Measurements from ENCODE around the gene XIRP1. TPM values are rescaled to one million over a fixed set of nuclear protein-coding genes. Genes with fewer than 3 reads are reported as not detected.

XIRP1 gene
- total RNA-seq, 1 donor from 2014 or later = not detected

DNA sequence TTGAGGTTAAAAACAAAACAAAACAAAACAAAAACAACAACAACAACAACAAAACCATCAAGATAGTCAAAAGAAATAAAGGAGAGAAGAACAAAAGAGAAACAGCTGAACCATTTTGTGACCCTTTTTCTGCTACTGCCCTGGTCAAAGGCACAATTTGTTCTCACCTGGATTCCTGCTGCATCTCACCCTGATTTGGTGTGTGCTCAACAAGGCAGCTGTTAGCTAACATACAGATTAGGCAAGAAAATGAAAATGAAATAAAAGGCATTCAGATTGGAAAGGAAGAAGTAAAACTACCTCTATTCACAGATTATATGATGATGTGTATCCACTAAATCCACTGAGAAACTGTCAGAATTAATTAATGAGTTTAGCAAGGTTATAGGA lies 28.7 kb upstream of the XIRP1 start:
- no peaks in the 10 kb centered on the region for H3K4me1 ChIP-seq
- DNase-seq (ENCODE audit: low spot score in 2 of 2) = no peak
- intact Hi-C loops (cut with DNase I) = no loop called here
- no peak overlapping the region for H3K27ac ChIP-seq
- H3K9me3 ChIP-seq = no peaks in the 10 kb centered on the region
- no peak overlapping the region for H3K4me3 ChIP-seq
- H3K36me3 ChIP-seq = no peaks in the 10 kb centered on the region
- H3K27me3 ChIP-seq = no peaks in the 10 kb centered on the region
- TF ChIP-seq, protein P1, sequence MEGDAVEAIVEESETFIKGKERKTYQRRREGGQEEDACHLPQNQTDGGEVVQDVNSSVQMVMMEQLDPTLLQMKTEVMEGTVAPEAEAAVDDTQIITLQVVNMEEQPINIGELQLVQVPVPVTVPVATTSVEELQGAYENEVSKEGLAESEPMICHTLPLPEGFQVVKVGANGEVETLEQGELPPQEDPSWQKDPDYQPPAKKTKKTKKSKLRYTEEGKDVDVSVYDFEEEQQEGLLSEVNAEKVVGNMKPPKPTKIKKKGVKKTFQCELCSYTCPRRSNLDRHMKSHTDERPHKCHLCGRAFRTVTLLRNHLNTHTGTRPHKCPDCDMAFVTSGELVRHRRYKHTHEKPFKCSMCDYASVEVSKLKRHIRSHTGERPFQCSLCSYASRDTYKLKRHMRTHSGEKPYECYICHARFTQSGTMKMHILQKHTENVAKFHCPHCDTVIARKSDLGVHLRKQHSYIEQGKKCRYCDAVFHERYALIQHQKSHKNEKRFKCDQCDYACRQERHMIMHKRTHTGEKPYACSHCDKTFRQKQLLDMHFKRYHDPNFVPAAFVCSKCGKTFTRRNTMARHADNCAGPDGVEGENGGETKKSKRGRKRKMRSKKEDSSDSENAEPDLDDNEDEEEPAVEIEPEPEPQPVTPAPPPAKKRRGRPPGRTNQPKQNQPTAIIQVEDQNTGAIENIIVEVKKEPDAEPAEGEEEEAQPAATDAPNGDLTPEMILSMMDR (IDR thresholded peaks at IDR 0.05) = no peak

DNA sequence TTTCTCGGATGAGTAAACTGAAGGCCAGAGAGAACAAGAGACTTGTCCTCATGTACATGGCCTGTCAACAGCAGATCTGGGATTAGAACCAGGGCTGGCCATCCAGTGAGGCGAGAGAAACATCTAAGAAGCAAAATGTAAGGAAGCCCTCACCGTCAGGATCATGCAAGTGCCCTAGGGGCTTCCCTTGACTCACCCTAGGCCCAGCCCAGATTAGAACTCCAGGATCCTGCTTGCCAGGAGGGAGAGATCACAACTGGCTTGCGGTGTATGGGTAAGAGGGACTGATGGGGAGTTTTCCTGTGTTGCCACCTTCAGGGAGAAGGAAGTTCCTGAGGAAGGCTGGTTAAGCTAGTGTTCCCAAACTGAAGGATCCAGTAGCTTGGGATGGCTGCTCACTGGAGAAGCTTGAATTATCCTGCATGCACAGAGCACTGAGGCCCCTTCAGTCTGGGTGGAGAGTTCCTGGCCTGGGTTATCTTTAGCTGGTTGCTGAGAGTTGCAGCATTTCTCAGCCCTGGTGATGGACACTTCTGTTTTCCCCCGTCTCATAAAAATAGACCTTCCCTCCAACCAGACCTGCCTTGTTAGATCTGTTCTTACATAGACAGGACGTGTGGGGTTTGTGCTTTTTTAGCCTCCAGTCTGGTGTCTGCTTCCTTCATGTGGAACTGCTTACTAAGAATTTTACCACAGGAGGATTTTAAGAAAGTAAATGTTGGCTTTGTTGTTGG lies 28.2 kb upstream of the XIRP1 start:
- H3K4me1 ChIP-seq = no peaks in the 10 kb centered on the region
- TF ChIP-seq, protein P1 (IDR thresholded peaks at IDR 0.05) = no peak
- no peaks in the 10 kb centered on the region for H3K27me3 ChIP-seq
- no peak overlapping the region for H3K4me3 ChIP-seq
- H3K27ac ChIP-seq = no peak overlapping the region
- no peaks in the 10 kb centered on the region for H3K36me3 ChIP-seq
- DNase-seq (ENCODE audit: low spot score in 2 of 2) = no peak
- no peaks in the 10 kb centered on the region for H3K9me3 ChIP-seq
- intact Hi-C loops (cut with DNase I) = no loop called here

- DNase-seq (ENCODE audit: low spot score in 2 of 2) = no peak
- Histone ChIP-seq H3K4me1 (no peaks in the 10 kb centered on the region), H3K36me3 (no peaks in the 10 kb centered on the region), H3K27ac (no peak overlapping the region), H3K4me3 (no peak overlapping the region), H3K9me3 (no peaks in the 10 kb centered on the region), H3K27me3 (no peaks in the 10 kb centered on the region)
- TF ChIP-seq, protein P1 (IDR thresholded peaks at IDR 0.05) = no peak
- intact Hi-C loops (cut with DNase I) = no loop called here
Measured at GRCh38 chr3:39219702-39220101, 27.3 kb upstream of the XIRP1 start.

- DNase-seq (ENCODE audit: low spot score in 2 of 2) = no peak
- Histone ChIP-seq H3K4me1 (no peaks in the 10 kb centered on the region), H3K27ac (no peak overlapping the region)
Measured at GRCh38 chr3:39216176-39216790, 23.9 kb upstream of the XIRP1 start.

DNA sequence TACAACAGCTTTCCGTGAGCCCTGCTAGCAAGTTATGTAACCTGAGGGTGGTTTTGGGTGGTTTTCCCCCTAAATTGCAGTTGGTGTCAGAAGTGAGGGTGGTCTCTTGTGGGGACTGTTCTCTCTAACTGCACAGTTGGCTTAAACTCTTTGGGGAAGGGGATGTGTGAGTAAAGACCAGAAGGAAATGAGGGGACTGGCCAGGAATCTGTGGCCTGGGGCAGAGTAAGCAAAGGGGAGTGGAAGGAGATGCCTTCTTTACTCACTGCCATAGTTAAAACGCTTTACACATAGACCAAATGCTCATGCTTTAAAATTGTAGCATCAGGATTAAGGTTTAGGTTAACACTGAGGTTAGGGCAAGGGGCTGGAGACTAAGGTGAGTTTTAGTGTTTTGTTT lies 21.2 kb upstream of the XIRP1 start:
- no peak for DNase-seq (ENCODE audit: low spot score in 2 of 2)
- H3K27me3 ChIP-seq = no peaks in the 10 kb centered on the region
- H3K4me3 ChIP-seq = no peak overlapping the region
- TF ChIP-seq, protein P1 (IDR thresholded peaks at IDR 0.05) = no peak
- no peaks in the 10 kb centered on the region for H3K4me1 ChIP-seq
- H3K27ac ChIP-seq = no peak overlapping the region
- no peaks in the 10 kb centered on the region for H3K36me3 ChIP-seq
- no peaks in the 10 kb centered on the region for H3K9me3 ChIP-seq
- intact Hi-C loops (cut with DNase I) = no loop called here

More at GRCh38 chr3:39216176-39216790, 23.9 kb upstream of the XIRP1 start:
- TF ChIP-seq, protein P1 (IDR thresholded peaks at IDR 0.05) = no peak
- Histone ChIP-seq H3K4me3 (no peak overlapping the region), H3K27me3 (no peaks in the 10 kb centered on the region), H3K36me3 (no peaks in the 10 kb centered on the region), H3K9me3 (no peaks in the 10 kb centered on the region)
- intact Hi-C loops (cut with DNase I) = no loop called here

Data from ascending aorta (tissue), 2 donors.